ENCODE data around the gene TBATA.
"Not testable (repeated sequence)": the region's sequence is repeated elsewhere in the genome, so short reads cannot be mapped to it uniquely, and the experiment has no call there.

Gene TBATA

GRCh38 chr10:70779511-70780369 is 5.4 kb downstream of the TBATA start:
- DNase-seq (ENCODE audit: low read depth, low spot score), result no peak

DNA sequence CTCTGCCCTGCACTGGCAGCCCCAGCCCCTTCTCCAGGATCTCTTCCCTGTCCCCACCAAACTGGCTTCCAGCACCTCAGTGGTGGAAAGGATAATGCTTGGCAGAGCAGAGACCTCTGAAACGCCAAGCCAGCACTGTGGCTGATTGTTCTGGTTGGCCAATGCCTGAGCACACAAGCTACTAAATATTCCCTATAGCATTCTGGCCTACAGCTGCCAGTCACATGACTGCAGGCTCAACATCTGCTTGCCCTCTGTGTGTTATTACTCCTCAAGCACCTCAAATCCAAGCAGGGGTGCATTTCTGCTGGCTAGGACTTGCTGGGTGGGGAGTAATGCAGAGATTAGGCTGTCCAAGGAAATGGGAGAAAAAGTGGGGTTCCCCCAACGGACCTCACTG is 6.1 kb downstream of the TBATA start:
- no peak for DNase-seq (ENCODE audit: low read depth, low spot score)

DNA sequence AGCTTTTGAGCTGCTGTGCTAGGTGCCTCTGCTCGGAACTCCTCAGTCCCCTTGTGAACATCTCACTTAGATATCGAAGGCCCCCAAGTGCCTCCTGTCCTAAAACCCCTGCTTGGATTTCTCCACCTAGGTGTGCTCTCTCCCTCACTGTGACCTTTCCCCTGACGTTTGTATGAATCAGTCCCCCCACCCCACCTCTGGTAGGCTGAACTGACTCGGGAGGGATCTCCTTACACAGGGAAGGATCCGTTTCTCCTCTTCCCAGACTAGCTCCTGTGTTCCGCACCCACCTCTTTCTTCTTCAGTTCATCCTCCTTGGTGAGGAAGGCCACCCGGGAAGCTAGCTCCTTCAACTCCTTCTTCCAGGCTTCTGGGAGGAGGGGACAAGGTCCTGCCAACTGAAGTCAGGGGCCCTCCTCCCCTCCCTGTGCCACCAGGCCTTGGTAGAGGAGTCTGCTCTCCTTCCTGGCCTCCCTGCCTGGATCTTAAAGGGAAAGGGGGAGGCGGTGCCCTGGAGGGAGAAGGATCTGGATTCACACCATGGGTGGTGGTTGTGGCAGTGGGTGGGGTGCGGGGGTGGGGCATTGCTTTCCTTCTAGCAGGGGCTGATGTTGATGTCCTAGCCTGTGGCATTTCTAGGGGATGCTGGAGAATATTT is 6.8 kb downstream of the TBATA start:
- DNase-seq (ENCODE audit: low read depth, low spot score), result no peak

- DNase-seq (ENCODE audit: low read depth, low spot score), result no peak
These were observed 7.9 kb downstream of the TBATA start for GRCh38 chr10:70777063-70777875.

GRCh38 chr10:70776455-70777005 is 8.6 kb downstream of the TBATA start:
- DNase-seq (ENCODE audit: low read depth, low spot score), result no peak

GRCh38 chr10:70775679-70776454 is 9.3 kb downstream of the TBATA start:
- DNase-seq (ENCODE audit: low read depth, low spot score), result no peak

- no peak for DNase-seq (ENCODE audit: low read depth, low spot score)
These were observed 10.1 kb downstream of the TBATA start for GRCh38 chr10:70774810-70775678.

- no peak for DNase-seq (ENCODE audit: low read depth, low spot score)
These were observed 11.0 kb downstream of the TBATA start for GRCh38 chr10:70773965-70774809.

GRCh38 chr10:70773461-70773860 is 11.7 kb downstream of the TBATA start:
- DNase-seq (ENCODE audit: low read depth, low spot score), result no peak

- DNase-seq (ENCODE audit: low read depth, low spot score), result no peak
These were observed 12.6 kb downstream of the TBATA start for GRCh38 chr10:70772627-70773026.

DNA sequence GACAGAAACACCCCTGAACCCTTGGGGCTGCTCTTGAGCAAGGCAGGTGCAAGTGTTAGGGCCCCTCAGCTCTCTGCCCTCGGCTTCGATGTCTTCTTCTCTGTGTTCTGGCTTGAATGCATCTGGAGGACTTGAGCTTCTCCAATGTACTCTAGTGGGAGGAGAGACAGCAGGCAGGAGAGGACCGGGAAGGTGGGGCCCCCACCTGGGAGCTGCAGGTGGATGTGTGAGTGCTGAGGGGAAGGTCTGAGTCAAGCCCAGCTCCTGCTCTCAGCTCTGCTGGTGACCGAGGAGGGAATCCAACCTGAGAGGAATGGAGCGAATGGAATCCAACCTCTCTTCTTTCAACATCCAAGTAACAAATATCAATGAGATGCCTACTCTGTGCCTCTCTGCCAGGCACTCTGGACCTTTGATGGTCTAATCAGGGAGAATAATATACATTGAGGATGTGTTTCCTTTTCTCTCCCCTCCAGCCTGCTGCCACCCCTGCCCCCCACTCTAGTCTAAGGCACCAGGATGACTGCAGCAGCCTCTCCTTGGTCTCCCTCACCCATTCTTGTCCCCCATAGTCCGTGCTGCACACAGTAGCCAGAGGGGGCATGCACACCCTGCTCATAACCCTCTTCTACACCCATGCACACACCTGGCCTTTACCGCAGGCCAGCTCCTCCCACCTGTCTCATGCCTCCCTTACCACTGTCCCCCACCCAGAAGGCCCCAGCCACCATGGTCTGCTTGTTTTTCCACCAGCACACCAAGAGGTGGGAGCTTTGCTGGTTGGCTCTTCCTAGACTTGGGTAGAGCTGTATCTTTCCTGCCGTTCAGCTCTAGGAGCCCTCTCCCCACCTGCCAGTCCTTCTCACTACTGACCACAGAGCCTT is 13.6 kb downstream of the TBATA start:
- no peak for DNase-seq (ENCODE audit: low read depth, low spot score)

DNA sequence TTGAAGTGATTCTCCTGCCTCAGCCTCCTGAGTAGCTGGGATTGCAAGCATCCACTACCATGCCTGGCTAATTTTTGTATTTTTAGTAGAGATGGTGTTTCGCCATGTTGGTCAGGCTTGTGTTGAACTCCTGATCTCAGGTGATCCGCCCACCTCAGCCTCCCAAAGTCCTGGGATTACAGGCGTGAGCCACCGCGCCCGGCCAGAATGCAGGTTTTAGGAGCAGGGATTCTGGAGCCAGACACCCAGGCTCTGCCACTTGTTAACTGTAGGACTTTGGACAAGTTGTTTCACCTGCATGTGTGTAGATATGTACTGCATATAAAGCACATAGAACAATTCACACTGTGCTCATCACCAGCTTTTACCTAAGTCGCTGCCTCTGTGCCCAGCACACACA is 14.7 kb downstream of the TBATA start:
- not testable (repeated sequence) for DNase-seq (ENCODE audit: low read depth, low spot score)

- DNase-seq (ENCODE audit: low read depth, low spot score), result no peak
These were observed 15.2 kb downstream of the TBATA start for GRCh38 chr10:70770001-70770400.

- DNase-seq (ENCODE audit: low read depth, low spot score), result no peak
These were observed 16.1 kb downstream of the TBATA start for GRCh38 chr10:70769121-70769520.

GRCh38 chr10:70768026-70768685 is 17.0 kb downstream of the TBATA start:
- not testable (repeated sequence) for DNase-seq (ENCODE audit: low read depth, low spot score)

GRCh38 chr10:70765794-70766594 is 19.2 kb downstream of the TBATA start:
- no peak for DNase-seq (ENCODE audit: low read depth, low spot score)

GRCh38 chr10:70763567-70763966 is 21.6 kb downstream of the TBATA start:
- no peak for DNase-seq (ENCODE audit: low read depth, low spot score)

Measured in iPS DF 19.7 (cell line).